Anterior cingulate cortex (tissue), 58 donors: Measurements from ENCODE around the gene ZFP64.
"Not testable (repeated sequence)": the region's sequence is repeated elsewhere in the genome, so short reads cannot be mapped to it uniquely, and the experiment has no call there.

Experiments
- DNase-seq, 58 donors: peaks; one replicate each; lab custom pipeline; 2025; lab: John Stamatoyannopoulos, UW

Gene ZFP64

DNA sequence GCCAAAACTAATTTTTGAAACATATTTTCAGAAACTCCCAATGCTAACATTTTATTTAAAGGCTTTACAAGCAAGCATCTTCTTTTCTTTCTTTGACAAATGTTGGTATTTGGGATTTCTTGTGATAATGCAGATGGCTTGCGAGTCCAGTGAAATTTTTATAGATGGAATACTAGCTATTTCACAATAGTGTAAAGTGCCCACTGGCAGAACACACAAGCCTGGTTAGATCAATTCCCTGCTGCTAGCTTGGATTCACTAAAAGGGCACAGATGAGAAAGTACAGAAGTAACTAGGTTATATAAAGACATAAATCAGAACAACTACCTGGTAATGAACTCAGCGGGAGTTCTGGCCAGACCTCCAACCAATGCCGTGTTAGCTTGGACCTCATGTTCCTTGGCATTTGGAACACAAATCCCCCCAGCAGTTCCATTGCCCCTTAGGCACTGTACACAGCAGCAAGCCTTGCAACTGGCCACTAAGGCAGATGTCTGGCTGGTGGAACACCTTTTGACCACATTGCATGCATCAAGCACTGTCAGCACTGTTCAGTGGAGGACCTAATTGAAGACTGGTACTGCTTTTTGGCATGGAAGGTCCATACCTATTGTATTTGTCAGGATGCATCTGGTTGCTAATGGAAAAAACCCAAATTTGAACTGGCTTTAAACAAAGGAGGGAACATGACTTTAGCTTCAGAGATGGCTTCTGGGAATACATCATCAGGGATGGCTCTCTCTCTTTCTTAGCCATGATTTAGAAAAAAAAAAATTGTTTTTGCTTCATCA is 15.6 kb upstream of the ZFP64 start:
- DNase-seq = no peak

DNA sequence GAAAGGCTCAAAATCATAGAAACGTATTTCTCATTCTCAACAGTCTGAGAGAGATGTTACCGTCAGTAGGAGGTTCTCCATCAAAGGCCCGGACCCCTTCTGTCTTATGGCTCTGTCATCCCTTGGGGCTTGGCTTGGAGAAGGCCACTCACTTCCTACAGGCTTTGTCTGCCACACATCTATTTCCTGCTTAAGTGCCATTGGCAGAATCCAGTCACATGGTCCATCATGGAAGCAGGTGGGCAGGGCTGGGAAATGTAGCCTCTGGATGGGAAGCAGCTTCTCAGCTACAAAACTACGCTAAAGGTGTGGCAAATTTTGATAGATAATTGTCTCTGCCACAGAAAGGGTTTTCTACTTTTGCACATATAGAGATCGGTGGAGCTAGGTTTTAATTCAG is 12.6 kb upstream of the ZFP64 start:
- no peak for DNase-seq

DNA sequence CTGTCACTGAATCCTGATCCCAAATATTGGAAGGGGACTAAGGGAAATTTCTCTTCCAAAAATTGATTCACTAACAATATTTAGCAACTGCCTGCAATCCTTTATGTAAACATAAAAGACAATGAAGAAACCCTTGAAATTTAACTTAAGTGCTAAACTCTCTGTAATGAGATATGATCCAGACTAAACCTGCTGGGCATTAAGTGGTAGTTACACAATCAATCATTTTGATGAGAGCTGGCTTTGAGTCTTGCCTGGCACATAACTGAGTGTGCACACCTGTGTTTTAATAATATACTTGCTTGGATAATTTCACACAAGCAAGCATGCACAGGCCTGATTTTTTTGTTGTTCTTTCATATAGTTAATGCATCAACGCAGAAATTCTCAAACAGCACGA is 9.8 kb upstream of the ZFP64 start:
- DNase-seq = no peak

- no peak for DNase-seq
These were observed 9.3 kb upstream of the ZFP64 start for GRCh38 chr20:52200870-52201269.

- DNase-seq = no peak
These were observed 5.3 kb upstream of the ZFP64 start for GRCh38 chr20:52196845-52197244.

- no peak for DNase-seq
These were observed 2.4 kb upstream of the ZFP64 start for GRCh38 chr20:52193886-52194545.

DNA sequence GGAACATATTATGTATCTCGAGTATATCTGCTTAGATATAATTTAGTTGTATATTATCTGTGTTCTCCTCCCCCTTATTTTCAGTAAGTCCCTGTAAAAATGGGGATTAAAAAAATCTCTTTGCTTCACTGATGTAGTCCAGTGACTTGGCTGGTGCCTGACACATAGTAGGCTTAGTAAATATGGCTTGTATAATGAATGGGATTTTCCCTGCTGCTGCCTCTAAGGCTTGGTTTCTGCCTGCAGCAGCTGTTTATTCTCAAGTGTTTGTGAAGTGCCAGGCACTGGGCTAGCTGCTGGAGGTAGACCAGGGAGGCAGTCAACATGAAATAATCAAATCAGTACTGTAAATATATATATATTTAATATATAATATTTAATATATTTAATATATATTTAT is 1.6 kb upstream of the ZFP64 start:
- no peak for DNase-seq

GRCh38 chr20:52192719-52193007 is 1.1 kb upstream of the ZFP64 start:
- DNase-seq = not testable (repeated sequence)

DNA sequence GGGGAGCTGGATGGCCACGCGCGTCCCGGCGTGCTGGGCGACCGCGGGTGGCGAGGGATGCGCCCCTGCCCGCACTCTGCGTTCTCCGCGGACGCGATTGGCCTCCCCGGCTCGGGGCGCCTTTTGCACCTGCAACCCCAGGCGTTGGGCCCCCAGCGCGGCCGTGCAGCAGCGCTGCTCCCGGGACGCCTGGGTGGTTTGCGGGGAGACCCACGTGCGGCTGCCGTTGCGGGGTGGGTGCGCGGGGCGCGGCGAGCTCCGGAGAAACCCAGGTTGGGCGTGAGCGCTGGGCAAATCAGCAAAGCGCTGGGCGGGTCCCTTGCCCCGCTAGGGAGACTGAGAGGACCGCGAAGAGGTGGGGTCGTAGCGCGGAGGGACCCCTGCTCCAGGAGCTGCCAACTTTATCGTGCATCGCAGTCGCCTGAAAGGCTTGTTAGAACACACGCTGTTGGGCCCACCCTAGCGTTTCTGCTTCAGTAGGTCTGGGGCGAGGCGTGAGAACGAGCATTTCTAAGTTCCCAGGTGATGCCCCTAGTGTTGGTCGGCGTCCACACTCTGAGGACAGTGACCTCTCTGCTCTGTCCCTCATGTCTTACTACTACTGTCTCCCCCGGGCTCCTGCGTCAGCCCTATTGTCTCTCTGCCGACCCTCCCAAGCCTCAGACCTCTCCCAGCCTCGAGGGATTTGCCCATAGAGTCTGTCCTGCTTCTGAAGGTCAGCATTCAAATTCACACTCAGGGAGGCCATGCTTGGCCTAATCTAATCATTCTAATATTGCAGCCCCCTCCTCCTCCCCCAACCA is 538 bp upstream of the ZFP64 start:
- DNase-seq = peak in 35 of 58 donors; percentile 11 to 82 (median 52)

GRCh38 chr20:52190437-52191131 is 995 bp downstream of the ZFP64 start:
- DNase-seq = peak in 26 of 58 donors; percentile 8 to 64 (median 28)

GRCh38 chr20:52181766-52182165 is 9.8 kb downstream of the ZFP64 start:
- DNase-seq = no peak

GRCh38 chr20:52180180-52180840 is 11.3 kb downstream of the ZFP64 start:
- DNase-seq = no peak

DNA sequence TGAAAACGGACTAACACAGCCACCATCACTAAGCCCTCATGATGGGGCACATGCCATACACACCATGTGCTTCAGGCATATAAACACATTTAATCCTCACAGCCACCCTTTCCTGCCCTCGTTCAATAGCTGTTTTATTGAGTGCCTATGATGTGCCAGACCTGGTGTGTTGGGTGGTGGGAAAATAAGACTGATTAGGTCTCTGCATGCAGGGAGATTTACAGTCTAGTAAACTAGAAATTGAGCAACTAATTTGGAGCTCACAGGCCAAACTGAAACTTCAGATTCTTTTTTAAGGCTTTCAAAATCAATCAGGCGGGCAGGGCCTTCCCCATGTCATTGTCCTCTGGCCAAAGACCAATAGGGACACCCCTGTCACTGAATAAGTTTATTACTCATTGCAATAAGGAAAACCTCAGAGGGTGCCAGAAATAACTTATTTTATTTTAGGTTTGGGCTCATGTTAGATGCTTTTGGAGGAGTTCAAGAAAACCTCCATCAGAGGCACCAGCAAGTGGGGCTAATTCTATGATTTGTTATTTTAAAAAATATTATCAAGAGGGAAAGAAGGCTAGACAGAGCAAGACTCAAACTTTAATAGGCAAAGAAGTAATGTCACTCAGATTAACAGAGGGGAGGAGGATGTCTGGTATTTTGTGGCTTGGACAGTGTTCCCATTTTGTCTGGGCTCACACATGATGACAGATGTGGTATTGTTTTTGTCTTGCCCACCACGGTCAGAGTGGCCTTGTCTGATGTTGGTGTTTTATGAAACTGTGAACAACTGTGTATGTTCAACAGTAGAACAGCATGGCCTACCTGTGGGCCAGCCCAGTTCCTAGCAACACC is 12.0 kb downstream of the ZFP64 start:
- no peak for DNase-seq

GRCh38 chr20:52178691-52179090 is 12.9 kb downstream of the ZFP64 start:
- DNase-seq = no peak

GRCh38 chr20:52175840-52176239 is 15.7 kb downstream of the ZFP64 start:
- DNase-seq = no peak

DNA sequence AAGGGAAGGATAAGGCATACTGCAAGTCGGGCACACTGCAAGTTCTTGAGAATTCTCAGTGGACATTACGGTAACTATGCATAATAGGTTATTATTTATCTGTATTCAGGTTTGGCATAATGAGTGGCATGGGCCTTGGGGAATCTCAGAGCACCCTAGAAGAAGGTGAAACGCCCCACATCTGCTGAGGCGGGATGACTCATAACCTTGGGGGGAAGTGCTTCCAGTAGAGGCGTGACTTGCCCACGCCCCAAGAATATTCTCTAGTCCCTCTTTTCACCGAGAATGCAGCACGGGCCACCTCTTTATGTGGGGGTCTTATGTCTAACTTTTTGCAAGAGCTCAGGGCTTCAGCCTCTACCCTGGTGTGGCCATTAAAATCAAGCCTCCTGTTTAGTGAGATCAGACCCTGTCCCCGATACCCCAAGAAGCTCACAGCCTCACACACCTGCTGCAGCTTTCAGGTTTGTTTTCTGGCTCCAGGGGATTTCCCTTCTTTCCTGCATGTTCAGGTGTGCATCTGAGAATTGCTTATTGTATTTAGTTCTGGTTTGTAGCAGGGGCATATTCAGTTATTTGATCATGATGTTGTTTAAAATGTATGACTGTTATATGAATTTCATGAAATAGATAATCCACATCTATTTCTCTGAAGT is 19.1 kb downstream of the ZFP64 start:
- peak in 1 of 58 donors; percentile 7 for DNase-seq

DNA sequence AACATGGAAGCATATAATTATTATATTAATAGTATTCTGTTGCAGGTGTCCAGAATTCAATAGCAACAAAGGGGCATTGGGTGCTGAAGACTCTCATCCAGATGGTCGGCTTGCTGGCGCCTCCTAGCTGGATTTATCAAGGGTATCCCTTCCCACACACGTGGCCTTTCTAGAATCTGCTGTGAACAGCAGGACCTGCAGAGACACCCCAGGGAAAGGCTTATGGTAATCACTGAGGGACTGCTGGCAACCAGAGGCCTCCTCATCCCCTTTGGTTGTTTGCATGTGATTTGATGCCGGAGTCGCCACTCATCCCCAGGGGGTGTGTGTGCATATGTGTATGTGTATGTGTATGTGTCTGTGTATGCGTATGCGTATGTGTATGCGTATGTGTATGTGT is 20.6 kb downstream of the ZFP64 start:
- no peak for DNase-seq

GRCh38 chr20:52168116-52168515 is 23.5 kb downstream of the ZFP64 start:
- DNase-seq = no peak
